Right cardiac atrium (tissue), 5 donors: Measurements from ENCODE around the gene ELMO3. TPM values are rescaled to one million over a fixed set of nuclear protein-coding genes. Genes with fewer than 3 reads are reported as not detected.
A peak's percentile ranks its signal among the peaks of the same experiment; 100 is the strongest.

Experiments used
- ATAC-seq, 2 donors: fragments of 200-7000 bp; cut with Tn5 transposase; one replicate each; pipeline versions ENCODE4 v1.8.0 to v1.9.1; 2020; ENCODE audit warnings: moderate library complexity in 2 of 2, mild to moderate bottlenecking in 1 of 2
- DNase-seq, 3 donors: peaks; one replicate each; pipeline ENCODE4 v3.0.0-alpha.2; 2020
- H3K27ac ChIP-seq: one replicate; pipeline ENCODE4 v1.5.1; 2013; ENCODE audit warnings: mild to moderate bottlenecking, low read length, control low read depth, moderate library complexity
- H3K27me3 ChIP-seq: one replicate; pipeline ENCODE4 v1.6.1; 2013; ENCODE audit not compliant: control insufficient read depth, insufficient read depth
- H3K4me1 ChIP-seq: one replicate; pipeline ENCODE4 v1.6.1; 2013; ENCODE audit warnings: low read length; ENCODE audit not compliant: control insufficient read depth, insufficient read depth
- H3K4me3 ChIP-seq: one replicate; pipeline ENCODE4 v1.5.1; 2013; ENCODE audit warnings: low read length, control low read depth
- H3K9me3 ChIP-seq: one replicate; pipeline ENCODE4 v1.6.1; 2013; ENCODE audit warnings: low read length; ENCODE audit not compliant: control insufficient read depth
- WGBS: extraction: QIAGEN DNeasy Blood & Tissue Kit; methylation state at CpG from one replicate; pipeline ENCODE4 v1.1.7; 2013; 5-methylcytosine and 5-hydroxymethylcytosine counted together
- intact Hi-C, 4 donors: fragments of 100-400 bp; cut with DNase I; formaldehyde crosslinking; loops; one replicate each; pipeline versions ENCODE4 v1.11.0 to v1.14.0; 2022 to 2023
- polyA plus RNA-seq: library from polyadenylated mRNA; stranded (reverse); fragments of 200-250 nt; gene quantifications from one replicate; pipeline ENCODE4 v1.2.3, GENCODE V29; 2013
- total RNA-seq, 4 donors: library from RNA; stranded (reverse); fragmentation: NEBNext Ultra II Directional; extraction: Animal tissue kit (Norgen Biotek cat#: 25700); gene quantifications; one replicate each; pipeline ENCODE4 v1.2.1, GENCODE V29; 2021
- donor health status: healthy with polysubstance abuse.
- donor health status: DM: no; HTN: yes; CAD: no.
- donor health status: DM: no; HTN: no; CAD: no.
- donor health status: DM: no; HTN: yes; CAD: no; lungs with severe emphysema.
- donor health status: DM: yes; HTN: yes; CAD: no.

The ELMO3 gene
- total and polyA plus RNA-seq, 5 donors = 0.51 to 0.85 (median 0.74) TPM

DNA sequence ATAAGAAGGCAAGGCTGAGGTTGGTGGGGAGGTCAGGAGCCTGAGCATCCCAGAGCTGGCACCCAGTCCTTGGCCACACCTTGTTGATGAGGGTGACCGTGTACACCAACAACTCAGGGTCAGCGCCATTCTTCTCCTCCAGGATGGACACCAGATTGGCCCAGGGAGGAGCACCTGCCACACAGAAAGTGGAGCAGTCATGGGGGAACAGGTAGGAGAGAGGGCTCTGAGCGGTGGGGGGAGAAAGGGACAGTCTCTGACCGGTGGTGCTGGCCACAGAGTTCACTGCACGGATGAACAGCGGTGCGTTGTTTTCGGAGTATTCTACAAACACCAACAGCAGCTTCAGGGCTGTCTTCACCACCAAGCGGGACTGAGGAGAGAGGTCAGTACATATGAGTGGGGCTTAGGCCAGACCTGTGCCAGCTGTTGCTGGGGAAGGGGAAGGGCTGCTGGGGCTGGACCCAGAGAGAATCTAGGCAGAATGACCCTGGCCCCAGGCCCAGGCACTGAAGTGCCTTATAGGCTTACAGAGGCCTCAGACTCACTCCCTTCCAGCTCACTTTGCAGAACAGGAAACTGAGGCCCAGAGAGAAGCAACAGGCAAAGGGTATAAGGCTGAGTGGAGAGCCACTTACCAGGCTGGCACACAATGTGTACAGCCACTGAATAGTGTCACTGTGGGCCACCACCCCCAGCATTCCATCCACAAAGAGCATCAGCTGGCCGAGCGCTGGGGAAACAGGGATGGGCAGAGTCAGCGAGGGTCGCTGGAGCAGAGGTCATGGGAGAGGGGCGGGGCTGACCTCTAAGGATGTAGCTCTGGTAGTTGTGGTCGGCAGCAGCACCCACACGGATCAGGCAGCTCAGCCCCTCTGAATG, 38.7 kb downstream of the ELMO3 start:
- no peak overlapping the region for H3K27ac ChIP-seq
- 80% methylated on average over 16 of the region's 16 CpGs for WGBS
- DNase-seq = peak in 2 of 3 donors; percentile 3 to 37
- peaks cover 12% of the 10 kb centered on the region for H3K4me1 ChIP-seq
- H3K27me3 ChIP-seq = no peaks in the 10 kb centered on the region
- H3K9me3 ChIP-seq = no peaks in the 10 kb centered on the region
- intact Hi-C loops = no loop called here
- no peak for ATAC-seq
- H3K4me3 ChIP-seq = no peak overlapping the region

DNA sequence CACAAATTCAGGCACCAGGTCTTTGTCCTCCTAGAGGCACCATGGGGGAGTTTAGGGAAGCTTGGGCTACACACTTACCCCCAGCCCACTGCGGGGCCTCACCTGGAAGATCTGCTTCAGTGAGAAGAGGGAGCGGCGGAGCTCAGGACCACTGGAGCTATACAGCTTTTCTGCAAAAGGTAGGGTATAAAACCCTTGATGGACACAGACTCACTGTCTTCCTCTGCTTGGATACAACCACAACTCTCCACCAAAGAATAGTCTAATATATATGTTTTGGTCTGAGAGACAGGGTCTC, 39.3 kb downstream of the ELMO3 start:
- intact Hi-C loops = no loop called here
- ATAC-seq (no peak), DNase-seq (no peak)
- H3K4me3 ChIP-seq = no peak overlapping the region
- H3K27ac ChIP-seq = no peak overlapping the region
- H3K4me1 ChIP-seq = peaks cover 12% of the 10 kb centered on the region
- H3K27me3 ChIP-seq = no peaks in the 10 kb centered on the region
- H3K9me3 ChIP-seq = no peaks in the 10 kb centered on the region
- WGBS = 97% methylated on average over 3 of the region's 3 CpGs

DNA sequence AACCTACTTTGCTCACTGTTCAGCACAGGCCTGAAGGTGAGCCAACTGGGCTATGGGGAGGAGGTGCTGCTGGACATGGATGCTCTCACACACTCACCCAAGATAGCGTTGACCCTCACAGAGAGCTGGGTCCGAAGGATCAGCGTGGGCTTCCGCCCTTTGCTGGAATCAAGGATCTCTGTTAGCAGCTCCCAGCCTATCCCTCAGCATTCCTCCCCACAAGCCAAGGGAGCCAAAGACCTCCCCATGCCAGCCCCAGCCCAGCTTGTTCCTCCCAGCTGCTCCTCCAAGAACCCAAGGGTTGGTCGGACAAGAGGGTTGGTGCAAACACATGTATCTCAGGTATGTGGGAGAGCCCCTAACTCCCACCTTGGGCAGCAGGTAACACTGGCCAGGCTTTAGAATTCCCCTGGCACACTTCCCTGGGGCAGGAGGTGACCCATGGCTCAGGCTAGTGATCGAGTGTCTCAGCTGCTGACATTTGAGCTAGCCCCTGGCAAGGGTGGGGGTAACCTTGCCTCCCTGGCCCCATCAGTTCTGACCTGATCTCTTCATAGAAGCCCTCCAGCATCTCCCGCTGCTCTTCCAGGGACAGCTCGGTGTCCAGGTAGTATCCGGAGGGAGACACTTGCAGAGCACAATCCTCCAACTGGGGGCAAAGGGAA, 40.0 kb downstream of the ELMO3 start:
- no peaks in the 10 kb centered on the region for H3K9me3 ChIP-seq
- DNase-seq (peak in 2 of 3 donors; percentile 3 to 38), ATAC-seq (no peak)
- H3K27me3 ChIP-seq = no peaks in the 10 kb centered on the region
- H3K4me1 ChIP-seq = peaks cover 18% of the 10 kb centered on the region
- 90% methylated on average over 9 of the region's 9 CpGs for WGBS
- intact Hi-C loops = no loop called here
- H3K4me3 ChIP-seq = no peak overlapping the region
- H3K27ac ChIP-seq = no peak overlapping the region

DNA sequence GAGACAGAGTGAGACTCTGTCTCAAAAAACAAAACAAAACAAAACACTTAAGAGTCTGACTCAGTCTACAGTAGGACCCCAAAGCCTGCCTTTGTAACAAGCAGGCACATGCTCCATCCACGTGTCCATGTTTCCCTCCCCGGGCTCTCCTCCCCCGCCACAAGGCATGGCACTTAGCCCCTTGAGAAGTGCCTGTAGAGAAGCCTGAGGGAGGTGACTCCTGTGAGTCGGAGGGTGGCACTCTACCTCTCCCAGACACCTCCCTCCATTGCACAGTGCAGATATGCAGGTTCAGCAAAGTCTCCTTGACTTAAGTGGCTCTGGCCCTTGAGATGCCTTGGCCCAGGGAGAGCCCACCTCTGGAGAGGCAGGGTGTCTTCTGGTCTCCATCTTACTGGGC, 41.6 kb downstream of the ELMO3 start:
- 68% methylated on average over 4 of the region's 4 CpGs for WGBS
- intact Hi-C loops = no loop called here
- Histone ChIP-seq H3K27me3 (no peaks in the 10 kb centered on the region), H3K27ac (peak overlapping the region; percentile 84), H3K9me3 (no peaks in the 10 kb centered on the region), H3K4me3 (no peak overlapping the region), H3K4me1 (peaks cover 25% of the 10 kb centered on the region)
- ATAC-seq (no peak), DNase-seq (peak in 1 of 3 donors; percentile 49)

DNA sequence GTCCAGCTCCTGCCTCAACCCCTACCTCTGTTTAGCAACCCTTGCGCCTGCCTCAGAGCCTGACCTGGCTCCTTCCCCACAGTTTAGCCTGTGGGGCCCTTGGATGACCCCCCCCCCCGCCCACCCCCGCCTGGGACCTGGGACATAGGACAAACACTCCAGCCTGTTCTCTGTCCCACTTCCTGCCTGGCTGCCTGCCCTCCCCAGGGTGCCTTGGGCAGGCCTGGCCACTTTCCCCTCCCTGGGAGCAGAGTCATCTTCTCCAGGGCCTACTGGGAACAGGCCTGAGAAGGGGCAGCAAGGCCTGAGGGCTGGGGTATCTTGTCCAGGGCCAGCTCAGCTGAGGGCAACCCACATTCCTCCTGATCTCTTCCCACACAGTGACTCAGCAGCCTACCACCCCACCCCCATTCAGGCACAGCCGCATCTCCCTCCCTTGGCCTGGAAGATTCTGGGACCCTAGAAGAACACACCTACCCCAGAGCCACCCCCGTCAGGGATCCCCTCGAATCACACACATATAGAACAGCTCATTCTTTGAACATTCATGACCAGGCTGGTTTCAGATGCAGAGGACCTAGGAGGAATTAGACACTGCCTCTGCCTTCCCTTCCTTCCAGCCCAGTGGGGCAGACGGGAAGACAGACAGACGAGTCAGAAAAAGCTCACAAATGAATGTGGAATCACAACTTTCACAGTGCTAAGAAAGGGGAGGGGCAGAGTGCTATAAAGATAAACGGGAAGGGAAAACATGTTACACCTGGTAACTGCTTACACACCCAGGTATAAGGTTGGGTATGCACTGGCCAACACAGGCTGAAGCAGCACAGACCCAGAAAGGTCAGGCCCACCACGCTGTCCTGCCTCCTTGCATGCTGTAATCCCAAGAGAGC, 42.3 kb downstream of the ELMO3 start:
- DNase-seq = peak; percentile 79 to 92 (median 89)
- H3K9me3 ChIP-seq = no peaks in the 10 kb centered on the region
- no peak overlapping the region for H3K4me3 ChIP-seq
- 41% methylated on average over 10 of the region's 10 CpGs for WGBS
- peak overlapping the region; percentile 86 for H3K27ac ChIP-seq
- H3K27me3 ChIP-seq = no peaks in the 10 kb centered on the region
- H3K4me1 ChIP-seq = peaks cover 28% of the 10 kb centered on the region
- ATAC-seq = peak; percentile 19 to 53
- intact Hi-C loops = no loop called here

DNA sequence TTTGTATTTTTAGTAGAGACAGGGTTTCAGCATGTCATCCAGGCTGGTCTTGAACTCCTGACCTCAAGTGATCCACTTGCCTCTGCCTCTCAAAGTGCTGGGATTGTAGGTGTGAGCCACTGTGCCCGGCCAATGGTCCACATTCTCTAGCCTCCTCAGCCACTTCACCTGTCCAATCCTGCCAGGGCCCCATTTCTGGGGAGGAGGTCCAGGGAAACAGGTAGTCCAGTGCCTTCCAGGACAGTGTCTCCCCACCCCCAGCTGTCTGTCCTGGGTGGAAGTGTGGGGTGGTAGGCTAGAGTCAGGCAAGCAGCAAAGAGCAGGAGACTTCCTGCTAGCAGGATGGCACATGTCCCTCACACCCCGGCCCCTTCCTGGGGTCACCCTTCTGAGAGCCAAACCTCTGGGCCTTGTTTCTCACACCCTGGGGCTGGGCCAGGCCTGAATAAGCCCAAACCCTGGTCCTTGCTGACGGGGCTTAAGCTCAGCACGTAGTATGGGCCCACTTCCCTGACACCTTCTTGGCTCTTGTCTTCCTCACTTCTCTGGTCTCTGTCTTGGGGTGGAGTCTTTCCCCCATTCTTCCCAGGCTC, 43.3 kb downstream of the ELMO3 start:
- H3K4me1 ChIP-seq = peaks cover 28% of the 10 kb centered on the region
- H3K9me3 ChIP-seq = no peaks in the 10 kb centered on the region
- ATAC-seq = no peak
- peak in 1 of 3 donors; percentile 20 for DNase-seq
- H3K27me3 ChIP-seq = no peaks in the 10 kb centered on the region
- intact Hi-C loops = no loop called here
- 56% methylated on average over 4 of the region's 4 CpGs for WGBS
- peak overlapping the region; percentile 86 for H3K27ac ChIP-seq
- H3K4me3 ChIP-seq = no peak overlapping the region

DNA sequence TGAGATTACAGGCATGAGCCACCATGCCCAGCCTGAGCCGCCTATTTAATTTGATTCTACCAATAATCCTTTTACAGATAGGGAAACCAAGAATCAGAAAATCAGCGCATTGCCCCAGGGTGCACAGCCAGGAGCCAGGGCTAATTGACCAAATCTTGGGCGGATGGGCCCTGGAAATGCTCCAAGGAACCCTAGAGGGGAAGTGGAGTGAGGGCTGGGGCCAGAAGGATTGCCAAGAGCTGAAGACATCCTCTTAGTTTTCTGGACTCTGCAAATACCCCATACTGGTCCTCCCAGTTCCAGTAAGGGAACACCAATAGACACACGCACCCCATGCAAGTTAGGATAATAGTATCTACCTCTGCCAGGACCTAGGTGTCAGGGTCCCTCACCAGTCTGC, 44.5 kb downstream of the ELMO3 start:
- Histone ChIP-seq H3K4me1 (peaks cover 28% of the 10 kb centered on the region), H3K4me3 (no peak overlapping the region), H3K27ac (peak overlapping the region; percentile 93), H3K9me3 (no peaks in the 10 kb centered on the region), H3K27me3 (no peaks in the 10 kb centered on the region)
- DNase-seq (peak; percentile 50 to 82 (median 77)), ATAC-seq (no peak)
- 60% methylated on average over 4 of the region's 4 CpGs for WGBS
- intact Hi-C loops = no loop called here

DNA sequence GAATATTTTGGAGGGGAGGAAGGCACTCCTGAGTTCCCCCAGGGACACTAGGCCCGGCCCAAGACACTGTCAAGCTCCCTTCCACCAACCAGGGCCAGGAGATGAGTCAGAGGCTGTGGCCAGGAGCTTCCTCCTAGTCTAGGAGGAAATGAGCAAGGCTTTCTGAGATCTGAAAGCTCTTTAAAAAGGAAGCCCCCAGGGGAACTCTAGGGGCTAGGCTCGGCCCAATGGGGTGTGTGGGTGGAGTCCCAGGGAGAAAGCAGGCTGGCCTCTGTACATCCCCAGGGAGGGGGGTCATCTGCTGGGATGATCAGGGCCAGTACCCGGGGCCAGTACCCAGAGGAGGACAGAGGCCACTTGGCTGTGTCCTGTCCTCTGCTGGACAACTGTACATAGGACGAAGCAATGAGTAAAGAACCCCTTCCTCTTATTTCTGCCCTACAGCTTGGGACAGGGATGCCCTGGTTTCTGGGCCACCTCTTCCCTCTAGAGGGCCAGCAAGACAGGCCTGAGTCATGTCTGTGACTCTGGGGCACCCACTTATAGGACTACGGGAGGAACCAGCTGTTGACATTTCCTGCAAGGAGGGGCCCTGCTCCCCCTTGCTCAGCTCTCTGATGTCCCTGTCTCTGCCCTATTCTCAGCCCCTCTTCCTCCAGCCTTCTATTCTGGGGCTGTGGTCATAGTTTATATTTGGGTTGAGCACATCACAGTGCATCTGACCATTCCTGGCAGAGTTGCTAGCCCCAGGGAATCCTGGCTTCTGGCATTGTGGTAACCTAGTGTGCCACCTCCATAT, 45.7 kb downstream of the ELMO3 start:
- H3K4me1 ChIP-seq = peaks cover 28% of the 10 kb centered on the region
- WGBS = 12% methylated on average over 5 of the region's 5 CpGs
- no peaks in the 10 kb centered on the region for H3K27me3 ChIP-seq
- ATAC-seq (peak; percentile 1 to 20), DNase-seq (peak; percentile 79 to 86 (median 83))
- H3K4me3 ChIP-seq = no peak overlapping the region
- intact Hi-C loops = no loop called here
- peak overlapping the region; percentile 93 for H3K27ac ChIP-seq
- H3K9me3 ChIP-seq = no peaks in the 10 kb centered on the region

DNA sequence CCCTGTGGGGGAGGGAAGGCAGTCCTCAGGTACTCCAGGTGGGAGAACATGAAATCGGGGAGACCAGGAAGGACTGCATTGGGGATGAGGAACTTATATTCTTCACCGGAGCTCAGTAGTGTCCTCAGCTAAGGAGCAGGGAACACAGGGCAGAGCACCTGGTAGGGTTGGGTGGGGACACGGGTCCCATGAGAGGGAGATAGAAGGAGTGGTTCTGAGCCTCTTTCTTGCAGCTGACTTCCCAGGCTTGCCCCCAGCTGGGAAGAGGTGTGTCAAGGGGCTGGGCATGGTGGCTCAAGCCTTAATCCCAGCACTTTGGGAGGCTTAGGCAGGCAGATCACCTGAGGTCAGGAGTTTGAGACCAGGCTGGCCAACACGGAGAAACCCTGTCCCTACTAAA, 46.3 kb downstream of the ELMO3 start:
- peaks cover 28% of the 10 kb centered on the region for H3K4me1 ChIP-seq
- no peak for DNase-seq
- H3K27ac ChIP-seq = peak overlapping the region; percentile 93
- intact Hi-C loops = no loop called here
- WGBS = 67% methylated on average over 4 of the region's 4 CpGs
- H3K9me3 ChIP-seq = no peaks in the 10 kb centered on the region
- no peak overlapping the region for H3K4me3 ChIP-seq
- ATAC-seq = no peak
- H3K27me3 ChIP-seq = no peaks in the 10 kb centered on the region

DNA sequence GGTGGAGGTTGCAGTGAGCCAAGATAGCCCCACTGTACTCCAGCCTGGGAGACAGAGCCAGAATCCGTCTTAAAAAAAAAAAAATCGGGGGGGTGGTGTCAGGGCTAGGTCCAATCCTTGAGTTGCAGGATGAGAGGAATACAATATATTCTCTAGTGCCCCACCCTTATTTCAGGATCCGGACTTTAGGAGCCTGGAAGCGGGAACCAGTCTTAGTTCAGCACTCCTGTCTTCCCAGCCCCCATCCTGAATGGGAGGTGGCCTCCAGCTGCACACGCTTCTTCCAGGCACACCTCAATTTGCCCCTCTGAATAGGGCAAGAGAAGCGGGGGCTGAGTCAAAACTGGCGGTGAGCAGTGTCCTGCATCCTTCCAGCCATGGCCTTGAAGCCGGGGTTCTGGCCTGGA, 46.7 kb downstream of the ELMO3 start:
- ATAC-seq = no peak
- Histone ChIP-seq H3K4me3 (peak overlapping the region; percentile 56), H3K9me3 (no peaks in the 10 kb centered on the region), H3K27me3 (no peaks in the 10 kb centered on the region), H3K4me1 (peaks cover 28% of the 10 kb centered on the region), H3K27ac (peak overlapping the region; percentile 93)
- DNase-seq = no peak
- 7% methylated on average over 8 of the region's 8 CpGs for WGBS
- intact Hi-C loops = no loop called here
